HG02870 (cell line): Measurements from ENCODE around the gene SYCP3.
A peak's percentile ranks its signal among the peaks of the same experiment; 100 is the strongest.

Experiments
- ATAC-seq: cut with Tn5 transposase; IDR thresholded peaks from one replicate; pipeline ENCODE4 v1.9.1; 2021; ENCODE audit warnings: mild to moderate bottlenecking, moderate library complexity; ENCODE audit not compliant: unreplicated experiment

Gene SYCP3

DNA sequence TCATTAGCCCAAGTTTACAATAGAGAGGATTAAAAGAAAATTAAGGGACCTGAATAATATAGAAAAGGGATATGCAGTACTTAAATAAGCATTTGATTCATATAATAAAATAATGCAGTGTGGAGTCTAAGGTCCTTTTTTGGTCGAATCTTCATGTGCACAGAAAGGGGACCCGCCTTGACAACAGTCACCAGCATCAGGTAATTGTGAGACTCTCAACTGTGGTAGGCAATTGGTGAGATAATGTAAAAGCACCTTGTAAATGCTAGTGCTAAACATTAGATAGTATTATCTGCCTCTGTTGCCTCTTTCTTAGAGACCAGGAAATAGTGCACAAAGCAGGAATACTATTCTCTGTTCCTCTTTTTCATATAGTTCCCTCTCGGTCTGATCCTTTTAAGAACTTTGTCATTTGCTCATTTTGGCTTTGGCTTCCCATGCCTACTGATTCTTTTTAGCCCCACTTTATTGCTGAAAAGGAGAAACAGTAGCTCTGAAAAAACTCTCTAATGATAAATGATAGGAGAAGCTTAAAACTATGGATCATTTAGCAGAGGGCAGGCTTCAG, 24.3 kb downstream of the SYCP3 start:
- ATAC-seq, result no peak

- ATAC-seq, result no peak
Measured at GRCh38 chr12:101713930-101714329, 25.3 kb downstream of the SYCP3 start.

GRCh38 chr12:101713059-101713682, 26.1 kb downstream of the SYCP3 start:
- no peak for ATAC-seq

DNA sequence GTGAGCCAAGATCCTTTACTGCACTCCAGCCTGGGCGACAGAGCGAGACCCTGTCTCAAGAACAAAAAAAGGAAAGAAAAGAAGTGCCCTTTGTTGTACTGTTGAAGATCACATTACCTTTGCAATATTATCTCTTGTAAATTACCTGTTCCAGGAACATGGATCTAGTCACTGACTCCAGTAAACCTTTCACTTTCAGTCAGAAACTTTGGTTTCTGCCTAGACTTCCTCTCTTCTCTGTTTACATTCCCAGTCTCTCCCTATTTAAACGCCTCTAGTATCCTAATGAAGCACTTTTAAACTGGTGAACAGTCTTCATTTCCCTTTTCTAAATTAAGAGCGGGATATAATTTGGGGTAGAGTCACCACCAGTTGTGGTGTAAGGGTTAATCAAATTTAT, 29.0 kb downstream of the SYCP3 start:
- ATAC-seq, result no peak

DNA sequence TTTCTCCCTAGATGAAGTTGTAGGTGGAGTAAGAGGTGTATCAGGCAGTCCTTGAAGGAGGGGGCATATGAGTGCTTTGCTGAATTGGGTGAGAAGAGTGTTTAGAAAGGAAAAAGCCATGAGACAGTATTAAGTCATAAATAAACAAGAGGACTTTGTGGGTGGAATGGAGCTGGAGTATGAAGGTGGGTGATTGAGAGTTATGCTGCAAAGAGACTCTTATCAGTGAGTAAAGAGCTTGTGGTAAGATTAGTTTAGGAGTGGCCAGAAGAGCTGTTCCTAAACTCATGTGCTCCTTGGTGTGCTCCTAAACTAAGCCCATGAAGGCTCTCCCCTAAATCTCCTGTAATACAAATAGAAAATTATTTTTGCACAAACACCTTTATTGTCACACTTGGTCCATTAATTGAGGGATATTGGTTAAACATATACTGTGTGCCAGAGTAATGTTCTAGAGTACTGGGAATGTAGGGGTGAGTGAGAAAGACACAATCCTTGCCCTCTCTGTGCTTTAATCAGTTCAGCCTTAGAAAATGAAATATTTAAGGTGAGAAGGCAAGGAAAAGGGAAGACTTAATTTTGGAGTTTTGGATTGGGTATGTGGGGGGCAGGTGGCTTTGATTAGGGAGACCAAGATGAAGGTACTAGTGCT, 32.0 kb downstream of the SYCP3 start:
- no peak for ATAC-seq

GRCh38 chr12:101706403-101706802, 32.9 kb downstream of the SYCP3 start:
- ATAC-seq, result no peak

- ATAC-seq, result no peak
Measured at GRCh38 chr12:101703487-101703886, 35.8 kb downstream of the SYCP3 start.

DNA sequence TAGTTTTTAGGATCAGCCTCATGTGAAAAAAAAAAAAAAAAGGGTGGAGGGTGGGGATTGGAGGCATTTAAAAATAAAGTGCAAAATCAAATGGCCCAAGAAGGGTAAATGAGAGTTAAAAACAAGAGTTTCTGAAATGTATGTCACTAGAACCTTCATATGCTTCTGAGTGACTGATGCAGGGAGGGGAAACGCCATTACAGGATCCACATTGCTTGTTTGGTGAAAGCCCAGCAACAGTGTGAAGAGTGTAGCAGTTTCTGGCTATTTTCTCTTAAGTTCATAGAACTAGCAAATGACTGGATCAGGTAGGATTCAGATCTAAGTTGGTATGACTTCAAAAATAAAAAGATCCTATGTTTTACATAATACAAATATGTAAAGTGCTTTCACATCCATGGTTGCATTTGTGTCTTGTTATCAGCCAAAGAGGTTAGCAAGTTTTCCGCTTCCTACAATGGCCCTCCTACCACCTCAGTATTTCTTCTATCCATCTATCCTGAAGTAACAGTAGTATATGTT, 38.9 kb downstream of the SYCP3 start:
- ATAC-seq, result no peak

DNA sequence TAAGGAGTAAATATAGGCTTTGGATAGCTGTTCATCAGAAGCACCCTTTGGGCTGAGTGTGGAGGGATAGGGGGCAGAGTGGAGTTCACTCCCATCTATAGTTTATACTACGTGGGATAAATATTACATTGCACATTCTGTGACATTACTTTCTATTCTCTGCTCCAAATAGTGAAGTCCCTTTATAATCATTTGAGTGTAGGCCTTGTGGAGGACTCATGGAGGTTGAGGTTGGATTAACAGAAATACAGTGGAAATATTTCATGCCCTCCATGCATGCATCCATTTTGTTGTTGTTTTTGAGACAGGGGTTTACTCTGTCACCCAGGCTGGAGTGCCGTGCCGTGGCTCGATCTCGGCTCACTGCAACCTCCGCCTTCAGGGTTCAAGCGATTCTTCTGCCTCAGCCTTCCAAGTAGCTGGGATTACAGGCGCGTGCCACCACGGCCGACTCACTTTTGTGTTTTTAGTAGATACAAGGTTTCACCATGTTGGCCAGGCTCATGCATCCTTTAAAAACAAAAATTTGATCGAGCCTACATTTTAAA, 40.4 kb downstream of the SYCP3 start:
- ATAC-seq, result no peak

- peak; percentile 32 for ATAC-seq
Measured at GRCh38 chr12:101697930-101698799, 41.1 kb downstream of the SYCP3 start.

- ATAC-seq, result peak; percentile 63
Measured at GRCh38 chr12:101697197-101697929, 41.9 kb downstream of the SYCP3 start, which contains the start of gene CHPT1. Gene CHPT1 (plus strand): TSS chr12:101697640. CDS start chr12:101697862, 222 bp downstream.

DNA sequence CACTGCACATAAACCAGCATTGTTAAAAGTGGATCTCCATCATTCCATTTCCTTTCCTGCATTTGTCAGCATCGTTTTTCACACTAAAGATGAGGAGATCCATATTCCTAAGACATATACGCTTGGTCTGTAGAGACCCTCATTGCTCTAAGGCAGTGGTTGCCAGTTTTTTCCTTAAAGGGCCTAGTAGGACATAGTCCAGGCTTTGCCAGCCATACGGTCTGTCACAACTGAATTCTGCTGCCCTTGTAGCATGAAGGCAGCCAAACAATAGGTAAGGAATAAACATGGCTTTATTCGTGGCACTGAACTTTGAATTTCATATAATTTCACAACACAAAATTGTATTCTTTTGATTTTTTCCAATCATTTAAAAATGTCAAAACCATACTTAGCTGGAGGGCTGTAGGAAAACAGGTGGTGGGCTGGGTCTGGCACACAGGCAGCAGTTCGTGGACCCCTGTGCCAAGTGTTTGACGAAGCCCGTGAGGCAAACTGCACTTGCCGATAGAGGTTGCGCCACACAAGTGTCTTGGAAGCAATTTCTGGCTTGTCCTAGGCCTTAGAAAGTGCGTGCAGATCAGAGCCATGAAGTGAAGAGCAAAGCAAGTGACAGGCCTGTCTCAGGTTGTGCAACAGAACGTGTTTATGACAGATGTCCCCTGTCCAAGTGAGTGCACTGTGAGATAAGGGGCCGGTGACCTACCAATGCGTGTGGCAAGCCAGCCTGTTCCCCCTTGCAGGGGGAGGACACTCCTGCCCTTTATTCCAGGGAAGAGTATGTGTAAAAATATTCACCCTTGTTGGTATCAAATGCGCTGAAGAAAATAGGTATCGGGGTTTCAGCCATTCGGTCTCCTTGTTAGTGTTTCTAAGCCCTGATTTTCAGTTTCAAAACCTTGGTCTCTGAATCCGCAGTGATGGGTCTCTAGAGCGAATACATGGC, 42.7 kb downstream of the SYCP3 start:
- peak; percentile 31 for ATAC-seq

GRCh38 chr12:101695706-101696105, 43.6 kb downstream of the SYCP3 start:
- no peak for ATAC-seq

GRCh38 chr12:101694986-101695385, 44.3 kb downstream of the SYCP3 start:
- no peak for ATAC-seq

DNA sequence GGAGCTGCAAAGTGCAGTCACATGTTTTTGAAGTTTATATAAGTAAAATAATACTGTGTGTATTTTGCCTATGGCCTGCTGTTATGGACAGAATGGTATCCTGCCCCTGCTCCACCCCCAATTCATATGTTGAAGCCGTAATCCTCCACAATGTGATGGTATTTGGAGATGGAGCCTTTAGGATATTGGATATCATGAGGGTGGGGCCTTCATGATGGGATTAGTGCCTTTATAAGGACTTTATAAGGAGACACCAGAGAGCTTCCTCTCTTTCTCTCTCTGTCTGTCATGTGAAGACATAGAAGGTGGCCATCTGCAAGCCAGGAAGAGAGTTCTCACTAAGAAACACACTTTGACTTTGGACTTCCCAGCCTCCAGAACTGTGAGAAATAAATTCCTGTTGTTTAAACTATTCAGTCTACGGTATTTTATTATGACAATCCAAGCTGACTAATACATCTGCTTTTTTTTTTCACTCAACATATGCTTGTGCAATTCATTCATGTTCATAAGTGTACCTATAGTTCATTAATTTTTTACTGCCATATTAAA, 44.9 kb downstream of the SYCP3 start:
- no peak for ATAC-seq

GRCh38 chr12:101691503-101692096, 47.7 kb downstream of the SYCP3 start:
- no peak for ATAC-seq

- no peak for ATAC-seq
Measured at GRCh38 chr12:101690544-101691098, 48.6 kb downstream of the SYCP3 start.

DNA sequence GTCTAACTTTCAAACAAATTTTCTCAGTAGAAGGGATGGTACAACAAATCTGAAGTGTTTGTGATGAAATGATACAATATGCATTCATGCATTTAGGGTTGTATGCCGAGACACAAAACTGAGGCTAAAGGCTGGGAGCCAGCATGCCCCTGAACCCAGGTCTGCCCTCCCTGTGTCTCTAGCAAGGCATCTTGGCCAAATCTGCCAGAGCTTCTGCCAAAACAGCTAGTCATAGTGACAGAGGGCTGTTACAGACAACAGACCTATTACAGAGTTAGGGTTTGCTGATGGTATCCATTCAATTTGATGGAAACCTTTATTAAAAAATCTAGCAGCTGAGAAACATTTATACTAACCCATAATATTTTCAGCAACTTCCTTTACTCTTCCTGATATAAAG, 53.1 kb downstream of the SYCP3 start:
- ATAC-seq, result no peak
